ENCODE measurements around the gene PGLYRP2.

Gene PGLYRP2

GRCh38 chr19:15498156-15498858 lies 19.0 kb upstream of the PGLYRP2 start:
- Histone ChIP-seq H3K9ac (ENCODE audit: low read length) (no peak overlapping the region), H3K9me3 (replicated peaks; ENCODE audit: insufficient read depth, low read length) (no peaks in the 10 kb centered on the region), H3K4me1 (ENCODE audit: low read length) (no peaks in the 10 kb centered on the region), H3K4me2 (ENCODE audit: low read depth, low read length) (no peak overlapping the region), H3K4me3 (ENCODE audit: low read length) (no peak overlapping the region), H3K36me3 (replicated peaks; ENCODE audit: insufficient read depth, low read length) (no peaks in the 10 kb centered on the region), H3K79me2 (ENCODE audit: low read length) (no peaks in the 10 kb centered on the region), H3K27ac (ENCODE audit: low read length) (no peak overlapping the region), H3K9me2 (replicated peaks; ENCODE audit: insufficient read depth, low read length) (no peaks in the 10 kb centered on the region), H3F3A (ENCODE audit: insufficient read depth, low read length) (no peaks in the 10 kb centered on the region), H3K27me3 (replicated peaks; ENCODE audit: insufficient read depth, low read length) (peaks cover 41% of the 10 kb centered on the region), H2AFZ (ENCODE audit: low read length) (no peak overlapping the region), H4K20me1 (ENCODE audit: insufficient read depth, low read length) (no peaks in the 10 kb centered on the region)
- no peak for DNase-seq
- no peak for TF ChIP-seq EZH2phosphoT487 (IDR thresholded peaks at IDR 0.05; ENCODE audit: low read length)
- no peak for TF ChIP-seq EZH2 (optimal IDR thresholded peaks at IDR 0.05; ENCODE audit: low read depth, low read length)
- no peak for TF ChIP-seq CTCF (IDR thresholded peaks at IDR 0.05; ENCODE audit: low read length)

GRCh38 chr19:15495151-15495550 lies 15.8 kb upstream of the PGLYRP2 start:
- H3K27me3 ChIP-seq (replicated peaks; ENCODE audit: insufficient read depth, low read length) = peaks cover 15% of the 10 kb centered on the region
- H3K36me3 ChIP-seq (replicated peaks; ENCODE audit: insufficient read depth, low read length) = no peaks in the 10 kb centered on the region
- H3K27ac ChIP-seq (ENCODE audit: low read length) = no peak overlapping the region
- no peaks in the 10 kb centered on the region for H3K9me3 ChIP-seq (replicated peaks; ENCODE audit: insufficient read depth, low read length)
- H3K4me3 ChIP-seq (ENCODE audit: low read length) = no peak overlapping the region
- no peaks in the 10 kb centered on the region for H3K9me2 ChIP-seq (replicated peaks; ENCODE audit: insufficient read depth, low read length)
- H2AFZ ChIP-seq (ENCODE audit: low read length) = no peak overlapping the region
- H3K79me2 ChIP-seq (ENCODE audit: low read length) = no peaks in the 10 kb centered on the region
- H4K20me1 ChIP-seq (ENCODE audit: insufficient read depth, low read length) = no peaks in the 10 kb centered on the region
- no peaks in the 10 kb centered on the region for H3K4me1 ChIP-seq (ENCODE audit: low read length)
- TF ChIP-seq EZH2phosphoT487 (IDR thresholded peaks at IDR 0.05; ENCODE audit: low read length) = no peak
- no peak for TF ChIP-seq CTCF (IDR thresholded peaks at IDR 0.05; ENCODE audit: low read length)
- no peak for TF ChIP-seq EZH2 (optimal IDR thresholded peaks at IDR 0.05; ENCODE audit: low read depth, low read length)
- DNase-seq = no peak
- H3F3A ChIP-seq (ENCODE audit: insufficient read depth, low read length) = no peaks in the 10 kb centered on the region
- no peak overlapping the region for H3K9ac ChIP-seq (ENCODE audit: low read length)
- H3K4me2 ChIP-seq (ENCODE audit: low read depth, low read length) = no peak overlapping the region

DNA sequence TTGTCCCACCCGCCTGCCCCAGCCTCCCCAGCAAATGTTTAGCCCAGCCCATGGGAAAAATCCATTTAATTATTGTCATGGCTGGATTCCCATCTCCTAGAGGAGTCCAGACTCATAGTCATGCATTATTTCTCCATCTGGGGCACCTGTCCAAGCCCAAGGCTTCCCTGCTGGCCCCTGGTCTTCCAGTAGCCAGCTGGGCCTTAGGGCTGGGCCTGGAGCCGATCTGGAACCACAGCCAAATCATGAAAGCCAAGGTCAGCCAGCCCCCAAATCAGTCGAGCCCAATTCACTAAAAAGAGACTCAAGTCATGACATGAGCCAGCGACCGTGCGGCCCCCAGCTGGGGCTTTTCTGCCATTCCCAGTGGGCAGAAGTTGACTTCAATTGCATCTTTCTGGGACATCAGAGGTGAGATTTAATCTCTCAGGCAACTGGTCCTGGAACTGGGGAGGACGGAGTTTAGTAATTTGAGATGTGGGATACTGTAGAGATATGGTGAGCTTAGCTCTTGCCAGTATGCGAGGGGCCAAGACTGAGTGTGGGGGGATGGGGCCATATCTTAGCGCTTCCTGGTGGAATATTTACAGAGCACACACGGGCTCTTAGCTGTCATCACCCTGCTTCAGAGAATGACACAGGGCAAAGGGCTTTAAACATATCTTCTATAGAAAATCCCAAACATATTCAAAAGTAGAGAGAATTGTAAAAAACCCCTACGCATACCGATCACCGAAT lies 9.4 kb upstream of the PGLYRP2 start:
- Histone ChIP-seq H3K36me3 (replicated peaks; ENCODE audit: insufficient read depth, low read length) (no peaks in the 10 kb centered on the region), H3F3A (ENCODE audit: insufficient read depth, low read length) (no peaks in the 10 kb centered on the region), H3K4me3 (ENCODE audit: low read length) (no peak overlapping the region), H3K79me2 (ENCODE audit: low read length) (no peaks in the 10 kb centered on the region), H3K9me3 (replicated peaks; ENCODE audit: insufficient read depth, low read length) (no peaks in the 10 kb centered on the region), H3K27ac (ENCODE audit: low read length) (no peak overlapping the region), H3K4me1 (ENCODE audit: low read length) (no peaks in the 10 kb centered on the region), H3K27me3 (replicated peaks; ENCODE audit: insufficient read depth, low read length) (no peaks in the 10 kb centered on the region), H2AFZ (ENCODE audit: low read length) (no peak overlapping the region), H4K20me1 (ENCODE audit: insufficient read depth, low read length) (no peaks in the 10 kb centered on the region), H3K9ac (ENCODE audit: low read length) (no peak overlapping the region), H3K4me2 (ENCODE audit: low read depth, low read length) (no peak overlapping the region), H3K9me2 (replicated peaks; ENCODE audit: insufficient read depth, low read length) (no peaks in the 10 kb centered on the region)
- DNase-seq = no peak
- no peak for TF ChIP-seq EZH2 (optimal IDR thresholded peaks at IDR 0.05; ENCODE audit: low read depth, low read length)
- no peak for TF ChIP-seq EZH2phosphoT487 (IDR thresholded peaks at IDR 0.05; ENCODE audit: low read length)
- no peak for TF ChIP-seq CTCF (IDR thresholded peaks at IDR 0.05; ENCODE audit: low read length)

Data from MM.1S (cell line).